Right lobe of liver (tissue), 6 donors: ENCODE measurements around the gene TEAD2. TPM values are rescaled to one million over a fixed set of nuclear protein-coding genes. Genes with fewer than 3 reads are reported as not detected.

Experiments
- ATAC-seq, 4 donors: fragments of 200-7000 bp; cut with Tn5 transposase; one replicate each; pipeline ENCODE4 v1.9.1; 2020; ENCODE audit warnings: mild to moderate bottlenecking in 4 of 4, moderate library complexity in 4 of 4
- DNase-seq, 3 donors: peaks; one replicate each; pipeline ENCODE4 v3.0.0-alpha.2; 2020
- H3K27ac ChIP-seq, 3 donors: fragments of 200-600 bp; one replicate each; pipeline ENCODE4 v1.8.0; 2022
- H3K27me3 ChIP-seq, 2 donors: fragments of 200-600 bp; one replicate each; pipeline ENCODE4 v1.8.0; 2022
- H3K36me3 ChIP-seq, 4 donors: fragments of 200-600 bp; sonication (generic) in 1 of 4; one replicate each; pipeline versions ENCODE4 v1.5.1 to v1.8.0; 2017 to 2022; ENCODE audit warnings: control low read depth in 1 of 4
- H3K4me1 ChIP-seq, 4 donors: fragments of 200-600 bp; sonication (generic) in 1 of 4; one replicate each; pipeline versions ENCODE4 v1.5.1 to v1.8.0; 2017 to 2022; ENCODE audit warnings: control low read depth in 1 of 4
- H3K4me3 ChIP-seq, 3 donors: fragments of 200-600 bp; one replicate each; pipeline ENCODE4 v1.8.0; 2022
- H3K9me3 ChIP-seq, 4 donors: fragments of 200-600 bp; sonication (generic) in 1 of 4; one replicate each; pipeline versions ENCODE4 v1.5.1 to v1.8.0; 2017 to 2022; ENCODE audit warnings: control low read depth in 1 of 4
- CTCF ChIP-seq, 4 donors: fragments of 200-600 bp in 3 of 4; fragments of 450-650 bp in 1 of 4; IDR thresholded peaks; one replicate each; pipeline versions ENCODE4 v1.5.1 to v1.8.0; 2016 to 2022; ENCODE audit warnings: antibody characterized with exemption in 4 of 4, mild to moderate bottlenecking in 2 of 4
- POLR2A ChIP-seq: fragments of 450-650 bp; IDR thresholded peaks from one replicate; pipeline ENCODE4 v1.6.1; 2017; ENCODE audit warnings: antibody characterized with exemption, mild to moderate bottlenecking
- WGBS: methylation state at CpG from one replicate; pipeline ENCODE4 v1.1.6; 2018; ENCODE audit warnings: low coverage, low lambda C conversion rate; ENCODE audit not compliant: insufficient coverage; ENCODE audit errors: missing lambda C conversion rate; 5-methylcytosine and 5-hydroxymethylcytosine counted together
- intact Hi-C, 2 donors: fragments of 100-400 bp; cut with DNase I; formaldehyde crosslinking; loops; one replicate each; pipeline versions ENCODE4 v1.11.2 to v1.14.1; 2022
- total RNA-seq, 6 experiments: library from RNA; depleted of rRNA in 2 of 6; stranded (reverse); fragments of >200 nt in 2 of 6; fragmentation: NEBNext Ultra II Directional in 3 of 6; extraction: Animal tissue kit (Norgen Biotek cat#: 25700) in 3 of 6; gene quantifications; one replicate each; pipeline versions ENCODE4 v1.1.0 to v1.2.4, GENCODE V29; 2016 to 2023
- donor health status: DM: no; HTN: yes; CAD: no.
- donor health status: DM: no; HTN: no; CAD: no.
- donor health status: DM: no; HTN: no; CAD: no.
- donor health status: DM: no; HTN: yes; CAD: no.
- donor health status: DM: no; HTN: yes; CAD: no.

The TEAD2 gene
- total RNA-seq, 6 experiments from 2014 or later: 3.3 to 8.9 (median 5.3) TPM

GRCh38 chr19:49398931-49399330, 36.7 kb upstream of the TEAD2 start:
- TF ChIP-seq CTCF (IDR thresholded peaks at IDR 0.05): no peak
- Histone ChIP-seq H3K36me3 (no peaks in the 10 kb centered on the region), H3K9me3 (no peaks in the 10 kb centered on the region), H3K27me3 (peaks cover 0 to 5% of the 10 kb centered on the region in 2 donors), H3K4me3 (no peak overlapping the region), H3K27ac (no peak overlapping the region), H3K4me1 (no peaks in the 10 kb centered on the region)
- 75% methylated on average over 5 of the region's 6 CpGs for WGBS
- intact Hi-C loops: loop anchor here in 1 of 2 donors (5.0 kb wide), 1 partner anchor 38 kb away; no protein-coding TSS in a partner anchor
- DNase-seq (no peak), ATAC-seq (no peak)

GRCh38 chr19:49398001-49398615, 35.9 kb upstream of the TEAD2 start:
- Histone ChIP-seq H3K27me3 (peaks cover 0 to 5% of the 10 kb centered on the region in 2 donors), H3K9me3 (no peaks in the 10 kb centered on the region), H3K36me3 (no peaks in the 10 kb centered on the region), H3K27ac (no peak overlapping the region), H3K4me1 (no peaks in the 10 kb centered on the region), H3K4me3 (no peak overlapping the region)
- no peak for ATAC-seq
- TF ChIP-seq CTCF (IDR thresholded peaks at IDR 0.05) (no peak), POLR2A (no peak)
- DNase-seq: no peak
- intact Hi-C loops: loop anchor here in 1 of 2 donors (5.0 kb wide), 1 partner anchor 39 kb away; no protein-coding TSS in a partner anchor
- 93% methylated on average over 3 of the region's 11 CpGs for WGBS

GRCh38 chr19:49396738-49397505, 34.7 kb upstream of the TEAD2 start:
- WGBS: 61% methylated on average over 7 of the region's 8 CpGs
- TF ChIP-seq POLR2A (no peak), CTCF (IDR thresholded peaks at IDR 0.05) (no peak)
- DNase-seq (no peak), ATAC-seq (no peak)
- Histone ChIP-seq H3K27me3 (peaks cover 0 to 5% of the 10 kb centered on the region in 2 donors), H3K27ac (no peak overlapping the region), H3K36me3 (no peaks in the 10 kb centered on the region), H3K4me3 (no peak overlapping the region), H3K9me3 (no peaks in the 10 kb centered on the region), H3K4me1 (no peaks in the 10 kb centered on the region)
- intact Hi-C loops: loop anchor here in 1 of 2 donors (5.0 kb wide), 1 partner anchor 40 kb away; no protein-coding TSS in a partner anchor

- Histone ChIP-seq H3K27me3 (peaks cover 0 to 5% of the 10 kb centered on the region in 2 donors), H3K4me1 (no peaks in the 10 kb centered on the region), H3K4me3 (no peak overlapping the region), H3K9me3 (no peaks in the 10 kb centered on the region), H3K36me3 (no peaks in the 10 kb centered on the region), H3K27ac (no peak overlapping the region)
- no peak for DNase-seq
- intact Hi-C loops: loop anchor here in 1 of 2 donors (5.0 kb wide), 1 partner anchor 42 kb away; no protein-coding TSS in a partner anchor
- WGBS: 64% methylated on average over 10 of the region's 15 CpGs
- no peak for TF ChIP-seq POLR2A
- TF ChIP-seq CTCF (IDR thresholded peaks at IDR 0.05): no peak
- no peak for ATAC-seq
Measured at GRCh38 chr19:49395581-49396407, 33.6 kb upstream of the TEAD2 start.
